HepG2 (cell line): ENCODE results near the gene OLFM1.

ENCODE experiments used
- STAT5B ChIP-seq: sonication (generic); formaldehyde crosslinking; IDR thresholded peaks from 2 replicates; pipeline ENCODE4 v1.4.0; 2020; ENCODE audit warnings: missing genetic modification reagents
- TAF1 ChIP-seq: sonication (generic); formaldehyde crosslinking; IDR thresholded peaks from 2 replicates; pipeline ENCODE4 v1.4.0; 2020; ENCODE audit warnings: missing genetic modification reagents
- THAP9 ChIP-seq: sonication (generic); formaldehyde crosslinking; IDR thresholded peaks from 2 replicates; pipeline ENCODE4; 2020; ENCODE audit warnings: missing genetic modification reagents, mild to moderate bottlenecking, borderline replicate concordance
- ZNF614 ChIP-seq: IDR thresholded peaks from 2 replicates; pipeline ENCODE4 v1.6.1; 2018; ENCODE audit warnings: missing biosample characterization, missing genetic modification reagents, inconsistent platforms, borderline replicate concordance

GRCh38 chr9:135129137-135129695, 41.7 kb downstream of the OLFM1 start:
- TF ChIP-seq TAF1 (CRISPR knock-in tag) (no peak), STAT5B (CRISPR knock-in tag) (no peak), ZNF614 (CRISPR knock-in tag) (no peak), THAP9 (CRISPR knock-in tag) (no peak)
